H9 (cell line): ENCODE results near the gene CETP. TPM values are rescaled to one million over a fixed set of nuclear protein-coding genes. Genes with fewer than 3 reads are reported as not detected.

Experiments
- DNase-seq: peaks from one replicate; pipeline ENCODE4 v3.0.0-alpha.2; 2017
- H2AFZ ChIP-seq: one replicate; pipeline ENCODE4 v1.6.1; 2013; ENCODE audit warnings: mild to moderate bottlenecking, low read length, control low read depth, moderate library complexity
- H2AK5ac ChIP-seq: 2 replicates; pipeline ENCODE4 v1.6.1; 2013; ENCODE audit warnings: low read length, control low read depth, mixed read lengths; ENCODE audit not compliant: insufficient read length
- H2BK120ac ChIP-seq: one replicate; pipeline ENCODE4 v1.6.1; 2013; ENCODE audit warnings: low read depth, mild to moderate bottlenecking, low read length, control low read depth, inconsistent platforms; ENCODE audit not compliant: poor library complexity, severe bottlenecking
- H2BK12ac ChIP-seq: 2 replicates; pipeline ENCODE4 v1.6.1; 2013; ENCODE audit warnings: low read length, control low read depth, mixed read lengths, low read depth; ENCODE audit not compliant: insufficient read length
- H2BK15ac ChIP-seq: 2 replicates; pipeline ENCODE4 v1.6.1; 2013; ENCODE audit warnings: low read depth, low read length, control low read depth
- H2BK20ac ChIP-seq: one replicate; pipeline ENCODE4 v1.6.1; 2013; ENCODE audit warnings: low read depth, mild to moderate bottlenecking, low read length, control low read depth, inconsistent platforms; ENCODE audit not compliant: poor library complexity, severe bottlenecking
- H2BK5ac ChIP-seq: 2 replicates; pipeline ENCODE4 v1.6.1; 2013; ENCODE audit warnings: low read length, control low read depth, mixed read lengths; ENCODE audit not compliant: insufficient read length
- H3K14ac ChIP-seq: 2 replicates; pipeline ENCODE4 v1.6.1; 2013; ENCODE audit warnings: low read length, control low read depth; ENCODE audit not compliant: insufficient read depth
- H3K18ac ChIP-seq: 2 replicates; pipeline ENCODE4 v1.6.1; 2013; ENCODE audit warnings: low read depth, mild to moderate bottlenecking, mixed read lengths, low read length, control low read depth; ENCODE audit not compliant: insufficient read length
- H3K23ac ChIP-seq: 2 replicates; pipeline ENCODE4 v1.6.1; 2013; ENCODE audit warnings: low read length, control low read depth, mixed read lengths, low read depth; ENCODE audit not compliant: insufficient read length
- H3K23me2 ChIP-seq: 2 replicates; pipeline ENCODE4 v1.6.1; 2013; ENCODE audit warnings: low read depth, mild to moderate bottlenecking, mixed read lengths, low read length, control low read depth; ENCODE audit not compliant: insufficient read length, poor library complexity, severe bottlenecking
- H3K27ac ChIP-seq: 2 replicates; pipeline ENCODE4 v1.5.1; 2013; ENCODE audit warnings: low read length, control low read depth, mixed read lengths, low read depth; ENCODE audit not compliant: insufficient read length
- H3K27me3 ChIP-seq: 2 replicates; pipeline ENCODE4 v1.6.1; 2013; ENCODE audit warnings: low read length, control low read depth, inconsistent platforms; ENCODE audit not compliant: insufficient read depth
- H3K4ac ChIP-seq: 2 replicates; pipeline ENCODE4 v1.6.1; 2013; ENCODE audit warnings: low read depth, mild to moderate bottlenecking, control low read depth, inconsistent platforms, low read length, moderate library complexity
- H3K4me1 ChIP-seq: 2 replicates; pipeline ENCODE4 v1.6.1; 2013; ENCODE audit warnings: low read length, control low read depth, inconsistent platforms; ENCODE audit not compliant: insufficient read depth
- H3K4me2 ChIP-seq: 2 replicates; pipeline ENCODE4 v1.6.1; 2013; ENCODE audit warnings: low read length, control low read depth, mixed read lengths; ENCODE audit not compliant: insufficient read length, insufficient read depth
- H3K56ac ChIP-seq: 2 replicates; pipeline ENCODE4 v1.6.1; 2013; ENCODE audit warnings: low read depth, mild to moderate bottlenecking, mixed read lengths, low read length, control low read depth; ENCODE audit not compliant: insufficient read length
- H3K79me1 ChIP-seq: 2 replicates; pipeline ENCODE4 v1.6.1; 2013; ENCODE audit warnings: low read depth, mild to moderate bottlenecking, moderate library complexity, low read length, control low read depth, inconsistent platforms; ENCODE audit not compliant: insufficient read depth, poor library complexity, severe bottlenecking
- H3K79me2 ChIP-seq: 2 replicates; pipeline ENCODE4 v1.6.1; 2013; ENCODE audit warnings: low read length, control low read depth, inconsistent platforms; ENCODE audit not compliant: insufficient read depth
- H3K9ac ChIP-seq: 2 replicates; pipeline ENCODE4 v1.6.1; 2013; ENCODE audit warnings: low read length, control low read depth, mixed read lengths; ENCODE audit not compliant: insufficient read length; ENCODE audit errors: extremely low read depth
- H3K9me3 ChIP-seq: one replicate; pipeline ENCODE4 v1.6.1; 2013; ENCODE audit warnings: low read depth, low read length, inconsistent platforms; ENCODE audit not compliant: control insufficient read depth
- H3T11ph ChIP-seq: one replicate; pipeline ENCODE4 v1.6.1; 2013; ENCODE audit warnings: mild to moderate bottlenecking, low read length, control low read depth, inconsistent platforms
- H4K20me1 ChIP-seq: one replicate; pipeline ENCODE4 v1.6.1; 2013; ENCODE audit not compliant: control insufficient read depth, insufficient read length, insufficient read depth
- H4K5ac ChIP-seq: 2 replicates; pipeline ENCODE4 v1.6.1; 2013; ENCODE audit warnings: low read depth, mild to moderate bottlenecking, mixed read lengths, low read length, control low read depth; ENCODE audit not compliant: insufficient read length
- H4K8ac ChIP-seq: replicated peaks from 2 replicates; pipeline ENCODE4 v1.6.1; 2013; ENCODE audit warnings: low read length, control low read depth, mixed read lengths, low read depth; ENCODE audit not compliant: insufficient read length
- H4K91ac ChIP-seq: 2 replicates; pipeline ENCODE4 v1.6.1; 2013; ENCODE audit warnings: low read depth, mild to moderate bottlenecking, moderate library complexity, mixed read lengths, low read length, control low read depth; ENCODE audit not compliant: insufficient read length
- H3K27ac Mint-ChIP-seq, 3 experiments: 2 replicates in 2 of 3; 3 replicates in 1 of 3; pipeline ENCODE4 v1.8.0; 2020 to 2021; ENCODE audit warnings: mixed read lengths in 3 of 3, mild to moderate bottlenecking in 1 of 3, moderate library complexity in 1 of 3
- H3K27me3 Mint-ChIP-seq: 2 replicates; pipeline ENCODE4 v1.8.0; 2021; ENCODE audit warnings: low read depth, mild to moderate bottlenecking, moderate library complexity, mixed read lengths
- H3K36me3 Mint-ChIP-seq, 3 experiments: 2 replicates in 2 of 3; 3 replicates in 1 of 3; pipeline ENCODE4 v1.8.0; 2020 to 2021; ENCODE audit warnings: low read depth in 3 of 3, mixed read lengths in 3 of 3; ENCODE audit not compliant: insufficient read depth in 1 of 3
- H3K4me1 Mint-ChIP-seq, 2 experiments: 2 replicates each; pipeline ENCODE4 v1.8.0; 2020; ENCODE audit warnings: mixed read lengths in 2 of 2
- H3K4me3 Mint-ChIP-seq, 2 experiments: 2 replicates in 1 of 2; 3 replicates in 1 of 2; pipeline ENCODE4 v1.8.0; 2020 to 2021; ENCODE audit warnings: mild to moderate bottlenecking in 2 of 2, mixed read lengths in 2 of 2, moderate library complexity in 1 of 2
- H3K9me3 Mint-ChIP-seq, 2 experiments: 2 replicates in 1 of 2; 3 replicates in 1 of 2; pipeline ENCODE4 v1.8.0; 2020; ENCODE audit warnings: mild to moderate bottlenecking in 2 of 2, mixed read lengths in 2 of 2, moderate library complexity in 1 of 2
- WGBS: extraction: QIAGEN DNeasy Blood & Tissue Kit; methylation state at CpG from one replicate; pipeline ENCODE4 v1.1.7; 2013; ENCODE audit warnings: missing lambda C conversion rate, low lambda C conversion rate, mixed read lengths; ENCODE audit not compliant: insufficient read length; ENCODE audit errors: extremely low coverage; 5-methylcytosine and 5-hydroxymethylcytosine counted together
- total RNA-seq: library from RNA; stranded (reverse); gene quantifications from 2 replicates; pipeline ENCODE4 v1.2.1, GENCODE V29; 2021
- TF ChIP-seq, protein P1 (sequence below): fragments of 200-600 bp; sonication (generic); conservative IDR thresholded peaks from 3 replicates; pipeline ENCODE4 v1.8.0; 2021; ENCODE audit warnings: antibody characterized with exemption, mild to moderate bottlenecking

Gene CETP
- total RNA-seq, 1 experiment from 2014 or later, result not detected

DNA sequence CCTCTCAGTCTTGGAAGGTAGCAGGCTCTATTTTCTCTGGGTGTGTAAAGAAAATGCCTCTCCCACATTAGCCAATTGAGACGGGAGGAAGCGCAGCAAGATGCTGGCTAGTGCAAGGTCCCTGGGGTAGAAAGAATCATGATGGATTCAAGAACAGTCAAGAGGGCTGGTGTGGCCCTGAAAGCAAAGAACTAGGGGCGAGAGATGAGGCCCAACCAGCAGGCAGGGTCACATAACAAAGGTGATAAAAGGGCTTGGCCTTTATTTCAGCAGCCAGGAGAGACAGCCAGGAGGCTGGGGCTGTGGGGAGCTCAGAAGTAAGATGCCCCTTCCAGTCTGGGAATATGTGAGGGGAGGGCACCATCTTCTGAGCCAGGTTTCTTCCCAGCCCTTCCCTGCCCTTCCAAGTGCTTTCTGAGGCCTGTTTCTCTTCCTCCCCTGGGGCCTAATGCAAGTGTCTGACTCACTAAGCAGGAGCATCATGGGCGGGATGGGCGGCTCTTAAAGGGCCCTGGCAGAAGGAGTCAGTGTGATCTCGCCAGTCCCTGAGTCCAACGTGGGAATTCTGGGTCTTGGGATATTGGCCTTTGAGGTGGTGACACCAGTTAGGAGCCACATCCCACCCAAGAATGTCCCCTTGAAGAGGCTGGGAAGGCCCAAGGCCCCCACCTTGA, 23.7 kb downstream of the CETP start:
- Histone ChIP-seq H2BK15ac (no peak overlapping the region), H2BK120ac (no peak overlapping the region), H2BK5ac (no peak overlapping the region), H3K9ac (no peak overlapping the region), H3K79me2 (no peaks in the 10 kb centered on the region), H2BK20ac (no peak overlapping the region), H3K4ac (no peak overlapping the region), H4K91ac (no peak overlapping the region), H3K4me1 (no peaks in the 10 kb centered on the region), H4K20me1 (no peaks in the 10 kb centered on the region), H3K27ac (no peak overlapping the region), H3K23me2 (peaks cover 2% of the 10 kb centered on the region), H3K56ac (no peak overlapping the region), H3T11ph (no peak overlapping the region), H3K18ac (no peak overlapping the region), H3K9me3 (no peaks in the 10 kb centered on the region), H2BK12ac (no peak overlapping the region), H3K23ac (no peak overlapping the region), H4K5ac (no peak overlapping the region), H2AK5ac (no peak overlapping the region), H3K79me1 (no peaks in the 10 kb centered on the region), H3K14ac (no peak overlapping the region), H4K8ac (no peak overlapping the region), H3K27me3 (peaks cover 6% of the 10 kb centered on the region; the same call in 1 of the 2 replicates), H2AFZ (no peak overlapping the region), H3K4me2 (no peak overlapping the region)
- H3K27me3 Mint-ChIP-seq, result peaks cover 34% of the 10 kb centered on the region
- peaks cover 17 to 40% of the 10 kb centered on the region in 2 experiments for H3K4me1 Mint-ChIP-seq
- DNase-seq, result no peak
- WGBS, result no CpG with 5 or more reads among the region's 7 CpGs
- no peak overlapping the region; a peak in 1 of 7 replicates for H3K27ac Mint-ChIP-seq
- no peak overlapping the region; a peak in 1 of 5 replicates for H3K4me3 Mint-ChIP-seq
- no peaks in the 10 kb centered on the region for H3K9me3 Mint-ChIP-seq
- H3K36me3 Mint-ChIP-seq, result no peaks in the 10 kb centered on the region; a peak in 1 of 7 replicates
- TF ChIP-seq, protein P1, sequence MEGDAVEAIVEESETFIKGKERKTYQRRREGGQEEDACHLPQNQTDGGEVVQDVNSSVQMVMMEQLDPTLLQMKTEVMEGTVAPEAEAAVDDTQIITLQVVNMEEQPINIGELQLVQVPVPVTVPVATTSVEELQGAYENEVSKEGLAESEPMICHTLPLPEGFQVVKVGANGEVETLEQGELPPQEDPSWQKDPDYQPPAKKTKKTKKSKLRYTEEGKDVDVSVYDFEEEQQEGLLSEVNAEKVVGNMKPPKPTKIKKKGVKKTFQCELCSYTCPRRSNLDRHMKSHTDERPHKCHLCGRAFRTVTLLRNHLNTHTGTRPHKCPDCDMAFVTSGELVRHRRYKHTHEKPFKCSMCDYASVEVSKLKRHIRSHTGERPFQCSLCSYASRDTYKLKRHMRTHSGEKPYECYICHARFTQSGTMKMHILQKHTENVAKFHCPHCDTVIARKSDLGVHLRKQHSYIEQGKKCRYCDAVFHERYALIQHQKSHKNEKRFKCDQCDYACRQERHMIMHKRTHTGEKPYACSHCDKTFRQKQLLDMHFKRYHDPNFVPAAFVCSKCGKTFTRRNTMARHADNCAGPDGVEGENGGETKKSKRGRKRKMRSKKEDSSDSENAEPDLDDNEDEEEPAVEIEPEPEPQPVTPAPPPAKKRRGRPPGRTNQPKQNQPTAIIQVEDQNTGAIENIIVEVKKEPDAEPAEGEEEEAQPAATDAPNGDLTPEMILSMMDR, result no peak
